ENCODE measurements around the gene TEF.

GRCh38 chr22:41408665-41409064, 26.9 kb downstream of the TEF start:
- TF ChIP-seq CTCF (IDR thresholded peaks at IDR 0.05; ENCODE audit: insufficient read depth, low read length, poor library complexity, severe bottlenecking) (no peak), EZH2phosphoT487 (conservative IDR thresholded peaks at IDR 0.05; ENCODE audit: low read length) (no peak)

Measured in SU-DHL-6 (cell line).